HG03280 (cell line): ENCODE measurements around the gene APBA1.

ENCODE experiments used
- ATAC-seq: cut with Tn5 transposase; IDR thresholded peaks from one replicate; pipeline ENCODE4 v1.9.1; 2021; ENCODE audit warnings: mild to moderate bottlenecking, moderate library complexity; ENCODE audit not compliant: unreplicated experiment

Gene APBA1

GRCh38 chr9:69379270-69379982 lies 292.7 kb downstream of the APBA1 start:
- ATAC-seq = no peak

- ATAC-seq = no peak
Measured at GRCh38 chr9:69377981-69378380, 294.2 kb downstream of the APBA1 start.
